HG02798 (cell line): ENCODE results near the gene TRIM16.
"Not testable (repeated sequence)": the region's sequence is repeated elsewhere in the genome, so short reads cannot be mapped to it uniquely, and the experiment has no call there.

Experiments
- ATAC-seq: cut with Tn5 transposase; IDR thresholded peaks from one replicate; pipeline ENCODE4 v1.9.1; 2021; ENCODE audit warnings: mild to moderate bottlenecking; ENCODE audit not compliant: unreplicated experiment, poor library complexity

TRIM16 gene

DNA sequence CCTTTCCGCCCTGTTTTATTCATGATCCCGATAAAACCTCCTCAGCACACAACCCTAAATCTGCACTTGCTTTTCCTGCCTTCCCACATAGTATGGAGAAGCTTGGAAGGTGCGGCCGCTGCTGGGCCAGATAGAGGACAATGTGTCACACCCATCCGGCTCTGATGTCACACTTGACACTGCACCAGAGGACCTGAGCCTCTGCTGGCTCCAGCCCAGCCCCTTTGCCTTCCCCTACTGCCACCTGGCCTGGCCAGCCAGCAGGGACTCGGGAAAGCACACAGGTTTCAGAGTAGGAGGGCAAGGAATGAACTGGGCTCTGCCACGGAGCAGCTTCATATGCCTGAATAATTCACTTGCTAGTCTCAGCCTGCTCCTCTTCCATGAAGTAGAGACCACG is 62.0 kb downstream of the TRIM16 start:
- not testable (repeated sequence) for ATAC-seq

DNA sequence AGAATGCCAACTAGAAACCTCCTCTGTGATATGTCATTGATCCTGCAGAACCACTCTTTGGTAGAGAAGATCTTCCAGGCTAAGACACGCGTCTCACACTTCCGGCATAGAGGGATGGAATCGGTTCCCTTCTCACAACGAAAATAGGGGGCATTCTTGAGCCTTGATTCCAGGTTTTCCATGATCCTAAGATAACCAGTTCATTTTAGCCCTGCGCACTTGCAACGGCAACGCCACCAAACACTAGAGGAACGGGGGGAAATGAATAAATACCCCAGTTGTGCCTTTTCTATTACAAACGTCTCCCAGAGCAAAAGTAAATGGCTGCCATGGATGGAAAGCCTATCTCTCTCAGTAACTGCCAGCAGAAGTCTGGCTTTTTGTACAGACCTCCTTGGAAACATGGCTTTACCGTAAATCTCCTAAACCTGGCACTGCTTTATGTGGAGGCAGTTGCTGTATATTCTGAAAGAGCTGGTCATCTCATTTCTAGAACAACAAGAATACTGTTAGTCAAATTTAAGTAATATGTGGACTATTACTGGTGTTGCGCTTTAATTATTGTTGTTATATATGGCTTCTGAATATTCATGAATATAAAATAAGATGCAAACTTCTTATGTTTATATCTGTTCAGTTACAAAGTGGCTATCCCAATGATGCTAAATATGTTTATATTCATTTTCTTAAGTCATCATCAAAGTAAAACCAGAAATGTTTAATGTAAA is 64.6 kb downstream of the TRIM16 start, which contains the start of gene FBXW10B:
TSS of gene FBXW10B (minus strand) at position 374 of the 728 bp plus-strand sequence. CDS start at position 182, 192 bp downstream.
- not testable (repeated sequence) for ATAC-seq

DNA sequence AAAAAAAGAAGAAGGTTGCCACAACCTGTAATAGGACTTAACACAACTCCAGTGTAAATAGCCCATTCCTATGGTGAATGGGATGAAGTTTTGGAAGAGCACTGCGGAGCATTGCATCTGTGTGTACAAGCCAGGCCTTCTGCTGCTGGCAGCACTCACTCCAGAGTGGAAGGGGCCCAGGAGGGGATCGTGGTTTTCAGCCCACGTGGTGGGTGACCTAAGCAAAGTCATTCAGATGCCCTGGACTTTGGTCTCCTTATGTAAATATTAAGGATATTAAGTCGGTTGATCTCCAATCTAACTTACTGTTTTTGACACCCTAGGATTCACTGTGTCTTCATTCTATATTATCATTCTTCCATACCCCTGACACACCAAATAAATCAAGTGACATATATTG is 67.3 kb downstream of the TRIM16 start:
- ATAC-seq: not testable (repeated sequence)

DNA sequence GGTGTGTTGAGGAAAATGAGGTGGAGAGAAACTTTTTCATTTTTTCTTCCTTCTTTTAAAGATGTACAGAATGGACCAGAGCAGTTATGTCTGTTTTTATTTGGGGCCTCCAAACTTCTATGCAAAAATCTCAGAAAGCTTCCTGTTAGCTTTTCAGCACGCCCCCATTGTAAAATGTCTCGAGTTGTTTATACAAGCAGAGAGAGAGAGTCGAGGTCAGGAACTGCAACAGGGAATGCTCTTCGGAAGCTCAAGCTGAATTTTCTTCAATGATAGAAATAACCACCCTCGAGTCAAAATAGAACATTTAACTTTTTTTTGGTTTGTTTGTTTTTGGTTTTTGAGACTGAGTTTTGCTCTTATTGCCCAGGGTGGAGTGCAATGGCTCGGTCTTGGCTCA is 68.3 kb downstream of the TRIM16 start:
- ATAC-seq: not testable (repeated sequence)

DNA sequence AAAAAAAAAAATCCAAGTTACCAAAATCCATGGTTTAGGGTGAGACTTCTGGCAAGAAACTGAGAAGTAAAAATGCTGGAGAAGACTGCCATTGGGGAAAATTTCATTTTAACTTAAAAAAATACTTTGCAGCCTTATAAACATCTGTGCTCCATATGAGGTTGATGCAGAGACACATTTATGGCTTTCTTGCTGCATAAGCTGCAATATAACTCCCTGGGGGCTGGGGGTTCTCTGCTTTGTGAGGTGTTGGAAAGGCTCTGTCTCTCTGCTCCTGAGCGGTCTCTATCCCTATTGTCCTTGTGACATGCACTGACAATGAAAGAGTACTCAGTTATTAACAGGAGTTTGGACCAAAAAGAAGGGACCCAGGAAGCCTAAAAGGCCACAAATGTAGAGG is 71.0 kb downstream of the TRIM16 start:
- ATAC-seq: not testable (repeated sequence)

DNA sequence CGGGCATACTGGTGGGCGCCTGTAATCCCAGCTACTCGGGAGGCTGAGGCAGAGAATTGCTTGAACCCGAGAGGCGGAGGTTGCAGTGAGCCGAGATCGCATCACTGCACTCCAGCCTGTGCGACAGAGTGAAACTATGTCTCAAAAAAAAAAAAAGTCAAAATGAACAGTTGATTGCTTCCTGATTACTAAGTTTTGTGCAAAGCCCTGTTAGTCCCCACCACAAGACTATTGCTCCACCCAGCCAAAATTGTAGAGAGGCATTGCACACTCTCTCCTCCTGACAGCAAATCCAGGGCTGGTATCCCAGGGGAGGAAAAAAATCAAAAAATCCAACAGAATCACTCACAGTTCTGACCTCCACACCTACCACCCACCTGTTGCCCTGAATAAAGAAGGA is 91.2 kb downstream of the TRIM16 start:
- not testable (repeated sequence) for ATAC-seq

DNA sequence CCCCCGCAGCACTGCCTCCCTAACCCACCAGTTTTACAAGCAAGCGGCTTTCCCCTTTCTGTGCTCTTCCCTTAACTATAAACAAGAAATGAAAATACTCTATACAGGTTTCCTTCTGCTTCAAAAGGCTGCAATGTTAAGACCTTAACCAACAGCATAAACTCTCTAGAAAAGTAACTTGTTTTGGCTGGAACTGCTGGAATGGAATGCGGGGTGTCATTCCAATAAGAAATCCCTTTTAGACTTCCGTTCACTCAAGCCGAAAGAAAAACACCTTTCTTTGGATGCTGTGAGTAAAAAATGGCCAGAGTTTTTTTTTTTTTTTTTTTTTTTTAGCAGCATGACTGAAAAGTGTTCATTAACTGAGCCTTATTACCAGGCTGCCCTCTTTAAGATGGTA is 92.1 kb downstream of the TRIM16 start:
- ATAC-seq: not testable (repeated sequence)

DNA sequence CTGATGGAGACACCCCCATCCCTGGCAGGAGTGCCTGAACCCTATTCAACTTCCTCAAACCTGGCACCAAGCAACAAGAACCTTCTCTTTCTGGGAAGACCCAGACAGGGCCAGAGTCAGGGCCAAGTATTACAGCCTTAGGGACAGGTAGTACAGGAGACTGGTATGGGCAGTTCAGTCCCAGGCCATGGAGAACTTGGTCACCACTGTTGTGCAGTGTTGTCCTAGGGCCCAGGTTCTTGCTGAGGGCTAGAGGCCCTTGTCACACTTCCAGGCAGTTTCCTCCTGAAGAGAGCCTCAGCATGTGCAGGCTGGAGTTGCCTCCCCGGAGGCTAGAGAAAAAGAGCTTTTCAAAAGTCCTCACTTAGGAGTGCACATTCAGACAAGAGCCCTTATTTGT is 93.3 kb downstream of the TRIM16 start:
- ATAC-seq: not testable (repeated sequence)

DNA sequence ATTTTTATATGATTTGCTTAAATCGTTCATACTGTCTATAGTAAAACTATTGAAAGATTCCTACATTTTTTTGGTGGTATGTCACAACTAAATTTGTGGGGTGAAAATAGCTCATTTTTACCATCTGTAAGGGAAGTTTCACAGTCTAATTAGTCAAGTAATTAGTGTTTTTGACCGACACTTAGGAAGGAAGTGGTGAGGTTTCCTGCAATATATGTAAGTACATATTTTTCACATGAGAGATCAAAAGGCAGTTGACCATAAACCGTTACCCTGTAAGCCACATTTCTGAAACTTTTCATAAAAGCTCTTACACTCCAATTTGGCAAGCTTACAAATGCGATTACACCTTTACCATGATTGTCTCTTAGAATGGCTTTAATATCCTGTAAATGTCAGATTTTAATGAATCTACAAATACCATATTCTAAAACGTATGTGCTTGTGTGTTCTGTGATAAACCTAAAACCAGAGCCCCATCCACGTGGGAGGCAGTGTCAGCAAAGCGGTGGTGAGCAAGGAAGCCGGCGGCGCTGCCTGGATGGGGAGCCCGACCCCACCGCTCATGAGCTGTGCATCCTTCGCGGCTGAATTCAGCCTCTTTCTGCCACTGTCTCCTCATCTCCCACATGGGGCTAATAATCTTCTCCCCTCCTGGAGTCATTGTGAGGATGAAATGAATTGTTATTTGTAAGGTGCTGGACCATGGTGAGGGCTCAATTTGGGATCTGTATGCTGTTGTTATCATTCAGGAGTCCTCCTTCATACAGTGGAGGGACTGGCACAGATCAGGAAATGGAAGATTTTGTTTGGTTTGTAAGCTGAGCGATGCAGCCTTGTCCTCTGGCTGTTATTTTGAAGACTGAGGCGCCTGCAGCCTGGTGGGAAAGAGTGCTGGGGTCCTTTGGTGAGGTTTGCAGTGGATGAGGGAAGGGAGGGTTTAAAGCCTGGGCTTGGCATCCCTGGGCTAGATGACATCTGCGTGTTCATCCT is 94.3 kb downstream of the TRIM16 start:
- ATAC-seq: not testable (repeated sequence)

DNA sequence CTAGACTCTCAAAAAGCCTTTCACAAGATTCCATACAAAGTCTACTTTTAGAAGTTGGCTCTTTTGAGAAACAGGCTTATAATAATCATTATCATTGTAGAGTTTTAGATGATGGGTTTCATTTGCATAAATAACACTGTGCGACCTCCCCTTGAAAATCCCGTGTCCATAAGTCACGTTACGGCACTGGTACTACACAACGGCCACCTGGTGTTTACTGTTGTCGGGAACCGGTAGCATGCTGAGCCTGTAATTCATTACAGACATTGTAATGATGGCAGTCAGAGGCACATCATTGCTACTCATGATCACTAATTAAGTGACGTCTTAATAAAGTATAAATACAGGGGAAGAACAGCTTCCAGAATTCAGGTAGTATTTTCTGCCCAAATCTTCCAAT is 96.1 kb downstream of the TRIM16 start:
- not testable (repeated sequence) for ATAC-seq

DNA sequence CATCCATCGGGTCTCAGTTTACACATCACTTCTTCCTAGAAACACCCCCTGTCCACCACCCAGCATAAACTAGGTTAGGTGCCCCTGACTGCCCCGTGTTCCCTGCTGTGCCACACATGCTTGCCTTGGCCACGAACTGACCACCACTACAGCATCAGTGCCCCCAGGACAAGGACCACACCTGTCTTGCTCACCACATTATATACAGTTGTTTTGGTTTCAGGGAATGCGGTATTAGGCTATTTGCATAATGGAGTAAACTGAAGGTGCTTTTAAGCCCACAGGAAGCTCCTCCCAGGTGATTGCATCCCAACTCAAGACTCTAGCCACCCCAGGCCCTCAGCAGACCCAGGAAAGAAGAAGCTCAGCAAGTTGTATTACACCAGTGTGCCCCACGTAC is 100.8 kb downstream of the TRIM16 start:
- not testable (repeated sequence) for ATAC-seq

DNA sequence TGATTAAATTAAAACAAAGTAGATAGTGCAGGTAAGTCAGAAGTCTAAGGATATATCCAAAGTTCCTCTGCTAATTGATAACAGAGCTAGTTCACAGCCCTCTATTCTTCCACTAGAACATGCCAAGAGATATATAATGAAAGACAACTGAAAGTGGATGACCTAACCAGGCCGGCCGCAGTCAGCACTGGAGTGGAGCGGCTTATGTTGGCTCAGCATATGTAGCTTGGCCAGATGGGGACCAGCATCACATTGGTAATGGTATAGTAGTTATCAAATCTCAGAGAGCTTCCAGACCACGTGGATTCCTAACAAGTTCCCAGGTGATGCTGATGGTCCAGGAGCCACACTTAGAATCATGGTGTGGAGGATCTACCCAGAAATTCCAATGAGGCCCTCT is 102.6 kb downstream of the TRIM16 start:
- not testable (repeated sequence) for ATAC-seq
